HCT116 (cell line): Measurements from ENCODE around the gene ABCC1. TPM values are rescaled to one million over a fixed set of nuclear protein-coding genes. Genes with fewer than 3 reads are reported as not detected.

Experiments
- ATAC-seq: fragments of 200-7000 bp; cut with Tn5 transposase; 2 replicates; pipeline ENCODE4 v1.9.1; 2020; ENCODE audit warnings: mild to moderate bottlenecking, moderate library complexity
- BruUV-seq: library from RNA; stranded (reverse); fragments of 400-500 nt; replicated peaks from 2 replicates; lab custom pipeline; 2021; lab: Mats Ljungman, UMichigan
- CTCF ChIA-PET: fragments of 300-600 bp; sonication (Branson Sonifier 250); formaldehyde crosslinking; loops from one replicate; lab custom pipeline; 2021; ENCODE audit warnings: antibody characterized with exemption; lab: Charles Lee
- POLR2A ChIA-PET: fragments of 300-600, 350-600 bp; sonication (Branson Sonifier 250); formaldehyde crosslinking; loops from one replicate; lab custom pipeline; 2021; ENCODE audit warnings: antibody characterized with exemption; lab: Charles Lee
- RAD21 ChIA-PET, 2 experiments: fragments of 300-600 bp; sonication (Branson Sonifier 250); formaldehyde crosslinking; loops; one replicate each; lab custom pipeline; 2023; ENCODE audit warnings: low total read pairs in 2 of 2; ENCODE audit not compliant: uncharacterized antibody in 2 of 2, unreplicated experiment in 2 of 2, low non-redundant PET in 1 of 2; lab: Charles Lee
- DNase-seq: peaks from one replicate; pipeline ENCODE4 v3.0.0-alpha.2; 2010; ENCODE audit warnings: low read depth, low spot score
- H2AFZ ChIP-seq: fragments of 200-600 bp; shearing (Covaris generic), sonication (generic); 2 replicates; pipeline ENCODE4 v1.6.1; 2017; ENCODE audit warnings: low read depth, mixed run types, mixed read lengths, antibody characterized with exemption, low read length; ENCODE audit not compliant: poor library complexity, severe bottlenecking
- H3K27ac ChIP-seq: 2 replicates; pipeline ENCODE4 v1.5.1; 2012; ENCODE audit warnings: low read depth, low read length
- H3K27me3 ChIP-seq: fragments of 200-600 bp; sonication (generic); 2 replicates; pipeline ENCODE4 v1.6.1; 2016; ENCODE audit warnings: mixed run types, low read length, mixed read lengths; ENCODE audit not compliant: insufficient read depth
- H3K36me3 ChIP-seq, 2 experiments: fragments of 200-500 bp in 1 of 2; fragments of 200-600 bp in 1 of 2; sonication (Bioruptor generic) in 1 of 2; sonication (generic) in 1 of 2; 2 replicates each; pipeline versions ENCODE4 v1.5.1 to v1.6.1; 2014 to 2016; ENCODE audit warnings: low read length in 2 of 2, inconsistent platforms in 1 of 2, mixed read lengths in 1 of 2, mixed run types in 1 of 2; ENCODE audit not compliant: insufficient read depth in 2 of 2, control insufficient read depth in 1 of 2
- H3K4me1 ChIP-seq, 2 experiments: fragments of 200-600 bp in 1 of 2; sonication (generic) in 1 of 2; 2 replicates each; pipeline versions ENCODE4 v1.5.1 to v1.6.1; 2012 to 2017; ENCODE audit warnings: low read length in 2 of 2, inconsistent platforms in 1 of 2, mild to moderate bottlenecking in 1 of 2, mixed read lengths in 1 of 2, mixed run types in 1 of 2, moderate library complexity in 1 of 2; ENCODE audit not compliant: insufficient read depth in 2 of 2, control insufficient read depth in 1 of 2
- H3K4me2 ChIP-seq: fragments of 200-600 bp; sonication (generic); 2 replicates; pipeline ENCODE4 v1.6.1; 2017; ENCODE audit warnings: mixed run types, low read length, mixed read lengths
- H3K4me3 ChIP-seq, 2 experiments: fragments of 200-600 bp in 1 of 2; sonication (generic) in 1 of 2; replicated peaks in 1 of 2; 2 replicates each; pipeline ENCODE4 v1.5.1; 2011 to 2016; ENCODE audit warnings: low read length in 2 of 2, control low read depth in 1 of 2, low read depth in 1 of 2, mild to moderate bottlenecking in 1 of 2, mixed read lengths in 1 of 2, mixed run types in 1 of 2
- H3K79me2 ChIP-seq: fragments of 200-600 bp; sonication (generic); 2 replicates; pipeline ENCODE4 v1.6.1; 2017; ENCODE audit warnings: mild to moderate bottlenecking, mixed run types, low read length, moderate library complexity, mixed read lengths; ENCODE audit not compliant: insufficient read depth
- H3K9ac ChIP-seq: fragments of 200-600 bp; sonication (generic); 2 replicates; pipeline ENCODE4 v1.6.1; 2016; ENCODE audit warnings: low read length, mixed read lengths
- H3K9me2 ChIP-seq: fragments of 200-600 bp; sonication (generic), shearing (Covaris generic); 2 replicates; pipeline ENCODE4 v1.6.1; 2017; ENCODE audit warnings: mixed run types, mild to moderate bottlenecking, moderate library complexity; ENCODE audit not compliant: insufficient read depth
- H3K9me3 ChIP-seq, 2 experiments: fragments of 200-500 bp in 1 of 2; fragments of 200-600 bp in 1 of 2; sonication (Bioruptor generic) in 1 of 2; sonication (generic) in 1 of 2; 2 replicates each; pipeline ENCODE4 v1.6.1; 2014 to 2017; ENCODE audit warnings: low read length in 2 of 2, mixed read lengths in 2 of 2, inconsistent platforms in 1 of 2, low read depth in 1 of 2, mild to moderate bottlenecking in 1 of 2, mixed run types in 1 of 2, moderate library complexity in 1 of 2; ENCODE audit not compliant: control insufficient read depth in 1 of 2, insufficient read depth in 1 of 2
- H4K20me1 ChIP-seq: fragments of 200-600 bp; sonication (generic), shearing (Covaris generic); 2 replicates; pipeline ENCODE4 v1.6.1; 2017; ENCODE audit warnings: mixed run types, mild to moderate bottlenecking, moderate library complexity; ENCODE audit not compliant: insufficient read depth
- ATF3 ChIP-seq: IDR thresholded peaks from 2 replicates; pipeline ENCODE4 v1.6.1; 2012
- CBX3 ChIP-seq: IDR thresholded peaks from 2 replicates; pipeline ENCODE4 v1.6.1; 2012; ENCODE audit warnings: low read depth
- EGR1 ChIP-seq: IDR thresholded peaks from 2 replicates; pipeline ENCODE4 v1.6.1; 2012; ENCODE audit warnings: low read depth
- ELF1 ChIP-seq: IDR thresholded peaks from 2 replicates; pipeline ENCODE4 v1.6.1; 2012; ENCODE audit warnings: low read depth, borderline replicate concordance
- EZH2 ChIP-seq: fragments of 200-600 bp; sonication (generic); IDR thresholded peaks from 2 replicates; pipeline ENCODE4 v1.6.1; 2017; ENCODE audit warnings: antibody characterized with exemption, mixed run types
- EZH2phosphoT487 ChIP-seq: fragments of 200-600 bp; IDR thresholded peaks from 2 replicates; pipeline ENCODE4 v1.6.1; 2018; ENCODE audit warnings: antibody characterized with exemption, borderline replicate concordance
- FOSL1 ChIP-seq: IDR thresholded peaks from 2 replicates; pipeline ENCODE4 v1.6.1; 2012; ENCODE audit warnings: low read depth
- JUND ChIP-seq: IDR thresholded peaks from 2 replicates; pipeline ENCODE4 v1.6.1; 2012
- POLR2A ChIP-seq: IDR thresholded peaks from 2 replicates; pipeline ENCODE4 v1.7.0; 2011; ENCODE audit warnings: borderline replicate concordance; ENCODE audit not compliant: insufficient read depth, insufficient read length; ENCODE audit errors: extremely low read depth
- POLR2AphosphoS5 ChIP-seq: IDR thresholded peaks from 2 replicates; pipeline ENCODE4 v1.6.1; 2011; ENCODE audit warnings: mild to moderate bottlenecking, low read depth, low read length, moderate library complexity
- RAD21 ChIP-seq: IDR thresholded peaks from 2 replicates; pipeline ENCODE4 v1.6.1; 2012; ENCODE audit warnings: low read depth, mild to moderate bottlenecking
- SIN3A ChIP-seq: IDR thresholded peaks from 2 replicates; pipeline ENCODE4 v1.6.1; 2012; ENCODE audit warnings: low read depth
- SRF ChIP-seq: IDR thresholded peaks from 2 replicates; pipeline ENCODE4 v1.6.1; 2012; ENCODE audit warnings: low read depth
- YY1 ChIP-seq: IDR thresholded peaks from 2 replicates; pipeline ENCODE4 v1.6.1; 2011; ENCODE audit warnings: low read length, low read depth, moderate library complexity, mild to moderate bottlenecking; ENCODE audit not compliant: insufficient replicate concordance; ENCODE audit errors: extremely low read depth
- ZBTB33 ChIP-seq: IDR thresholded peaks from 2 replicates; pipeline ENCODE4 v1.6.1; 2011; ENCODE audit warnings: mild to moderate bottlenecking, low read length, moderate library complexity; ENCODE audit not compliant: insufficient replicate concordance; ENCODE audit errors: extremely low read depth
- ZNF274 ChIP-seq: fragments of 200-500 bp; sonication (Bioruptor generic); IDR thresholded peaks from 2 replicates; pipeline ENCODE4 v1.6.1; 2014; ENCODE audit warnings: mild to moderate bottlenecking, low read depth, low read length, inconsistent platforms
- intact Hi-C: fragments of 100-400 bp; cut with micrococcal nuclease; formaldehyde crosslinking; loops from 2 replicates; pipeline ENCODE4 v1.10.0; 2022
- total RNA-seq: library from RNA; stranded (reverse); gene quantifications from one replicate; pipeline ENCODE4 v1.2.1, GENCODE V29; 2021; ENCODE audit not compliant: unreplicated experiment
- TF ChIP-seq, protein P1 (sequence below): IDR thresholded peaks from 2 replicates; pipeline ENCODE4 v1.6.1; 2012; ENCODE audit warnings: low read depth
- TF ChIP-seq, protein P2 (sequence below): IDR thresholded peaks from 2 replicates; pipeline ENCODE4 v1.6.1; 2012
- TF ChIP-seq, protein P3 (sequence below), 3 experiments: fragments of 200-600 bp in 1 of 3; sonication (generic) in 1 of 3; IDR thresholded peaks in 2 of 3; conservative IDR thresholded peaks in 1 of 3; 2 replicates each; pipeline ENCODE4 v1.5.1; 2012 to 2017; ENCODE audit warnings: low read depth in 2 of 3, low read length in 2 of 3, antibody characterized with exemption in 1 of 3, borderline replicate concordance in 1 of 3, control low read depth in 1 of 3, mild to moderate bottlenecking in 1 of 3, mixed read lengths in 1 of 3, mixed run types in 1 of 3, moderate library complexity in 1 of 3; ENCODE audit not compliant: insufficient read depth in 1 of 3

Gene ABCC1
- total RNA-seq, 1 experiment from 2014 or later = 61.9 TPM

GRCh38 chr16:15953929-15954813, 4.8 kb downstream of the ABCC1 start:
- H3K9ac ChIP-seq = no peak overlapping the region
- intact Hi-C loops = no loop called here
- RAD21 ChIA-PET = no interaction called here
- no peaks in the 10 kb centered on the region for H3K36me3 ChIP-seq
- POLR2A ChIA-PET = no interaction called here
- peaks cover 96% of the 10 kb centered on the region for H3K79me2 ChIP-seq
- no peak overlapping the region for H3K4me3 ChIP-seq
- CTCF ChIA-PET = interaction anchor here (1.5 kb wide), 1 partner anchor 12 kb away, joined by 3 read pairs; no protein-coding TSS in a partner anchor
- H3K9me3 ChIP-seq = no peaks in the 10 kb centered on the region
- DNase-seq (no peak), ATAC-seq (no peak)
- H2AFZ ChIP-seq = no peak overlapping the region
- no peaks in the 10 kb centered on the region for H3K9me2 ChIP-seq
- no peak overlapping the region for H3K4me2 ChIP-seq
- BruUV-seq = no TSS peak
- no peak for TF ChIP-seq POLR2A
- TF ChIP-seq FOSL1 = no peak
- no peak for TF ChIP-seq CBX3
- TF ChIP-seq SIN3A = no peak
- TF ChIP-seq SRF = no peak
- TF ChIP-seq, protein P1, sequence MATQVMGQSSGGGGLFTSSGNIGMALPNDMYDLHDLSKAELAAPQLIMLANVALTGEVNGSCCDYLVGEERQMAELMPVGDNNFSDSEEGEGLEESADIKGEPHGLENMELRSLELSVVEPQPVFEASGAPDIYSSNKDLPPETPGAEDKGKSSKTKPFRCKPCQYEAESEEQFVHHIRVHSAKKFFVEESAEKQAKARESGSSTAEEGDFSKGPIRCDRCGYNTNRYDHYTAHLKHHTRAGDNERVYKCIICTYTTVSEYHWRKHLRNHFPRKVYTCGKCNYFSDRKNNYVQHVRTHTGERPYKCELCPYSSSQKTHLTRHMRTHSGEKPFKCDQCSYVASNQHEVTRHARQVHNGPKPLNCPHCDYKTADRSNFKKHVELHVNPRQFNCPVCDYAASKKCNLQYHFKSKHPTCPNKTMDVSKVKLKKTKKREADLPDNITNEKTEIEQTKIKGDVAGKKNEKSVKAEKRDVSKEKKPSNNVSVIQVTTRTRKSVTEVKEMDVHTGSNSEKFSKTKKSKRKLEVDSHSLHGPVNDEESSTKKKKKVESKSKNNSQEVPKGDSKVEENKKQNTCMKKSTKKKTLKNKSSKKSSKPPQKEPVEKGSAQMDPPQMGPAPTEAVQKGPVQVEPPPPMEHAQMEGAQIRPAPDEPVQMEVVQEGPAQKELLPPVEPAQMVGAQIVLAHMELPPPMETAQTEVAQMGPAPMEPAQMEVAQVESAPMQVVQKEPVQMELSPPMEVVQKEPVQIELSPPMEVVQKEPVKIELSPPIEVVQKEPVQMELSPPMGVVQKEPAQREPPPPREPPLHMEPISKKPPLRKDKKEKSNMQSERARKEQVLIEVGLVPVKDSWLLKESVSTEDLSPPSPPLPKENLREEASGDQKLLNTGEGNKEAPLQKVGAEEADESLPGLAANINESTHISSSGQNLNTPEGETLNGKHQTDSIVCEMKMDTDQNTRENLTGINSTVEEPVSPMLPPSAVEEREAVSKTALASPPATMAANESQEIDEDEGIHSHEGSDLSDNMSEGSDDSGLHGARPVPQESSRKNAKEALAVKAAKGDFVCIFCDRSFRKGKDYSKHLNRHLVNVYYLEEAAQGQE = no peak
- TF ChIP-seq EZH2phosphoT487 = no peak
- TF ChIP-seq POLR2AphosphoS5 = no peak
- TF ChIP-seq, protein P2, sequence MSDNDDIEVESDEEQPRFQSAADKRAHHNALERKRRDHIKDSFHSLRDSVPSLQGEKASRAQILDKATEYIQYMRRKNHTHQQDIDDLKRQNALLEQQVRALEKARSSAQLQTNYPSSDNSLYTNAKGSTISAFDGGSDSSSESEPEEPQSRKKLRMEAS = no peak
- no peak for TF ChIP-seq ZNF274
- no peak for TF ChIP-seq YY1
- no peak for TF ChIP-seq ZBTB33
- no peak for TF ChIP-seq JUND
- TF ChIP-seq EGR1 = no peak
- TF ChIP-seq ATF3 = no peak
- no peak for TF ChIP-seq ELF1
- no peak for TF ChIP-seq EZH2
- TF ChIP-seq, protein P3, sequence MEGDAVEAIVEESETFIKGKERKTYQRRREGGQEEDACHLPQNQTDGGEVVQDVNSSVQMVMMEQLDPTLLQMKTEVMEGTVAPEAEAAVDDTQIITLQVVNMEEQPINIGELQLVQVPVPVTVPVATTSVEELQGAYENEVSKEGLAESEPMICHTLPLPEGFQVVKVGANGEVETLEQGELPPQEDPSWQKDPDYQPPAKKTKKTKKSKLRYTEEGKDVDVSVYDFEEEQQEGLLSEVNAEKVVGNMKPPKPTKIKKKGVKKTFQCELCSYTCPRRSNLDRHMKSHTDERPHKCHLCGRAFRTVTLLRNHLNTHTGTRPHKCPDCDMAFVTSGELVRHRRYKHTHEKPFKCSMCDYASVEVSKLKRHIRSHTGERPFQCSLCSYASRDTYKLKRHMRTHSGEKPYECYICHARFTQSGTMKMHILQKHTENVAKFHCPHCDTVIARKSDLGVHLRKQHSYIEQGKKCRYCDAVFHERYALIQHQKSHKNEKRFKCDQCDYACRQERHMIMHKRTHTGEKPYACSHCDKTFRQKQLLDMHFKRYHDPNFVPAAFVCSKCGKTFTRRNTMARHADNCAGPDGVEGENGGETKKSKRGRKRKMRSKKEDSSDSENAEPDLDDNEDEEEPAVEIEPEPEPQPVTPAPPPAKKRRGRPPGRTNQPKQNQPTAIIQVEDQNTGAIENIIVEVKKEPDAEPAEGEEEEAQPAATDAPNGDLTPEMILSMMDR (IDR thresholded peaks at IDR 0.05 in 2 of 3, conservative IDR thresholded peaks at IDR 0.05 in 1 of 3; ENCODE audit: borderline replicate concordance in 1 of 3, insufficient read depth in 1 of 3, low read depth in 2 of 3, low read length in 2 of 3) = no peak
- TF ChIP-seq RAD21 = no peak
- no peaks in the 10 kb centered on the region for H3K27me3 ChIP-seq
- H4K20me1 ChIP-seq = no peaks in the 10 kb centered on the region; the same call in 1 of the 2 replicates
- H3K4me1 ChIP-seq = peaks cover 17 to 34% of the 10 kb centered on the region in 2 experiments; a peak in 3 of 4 replicates
- no peak overlapping the region for H3K27ac ChIP-seq
